Naive thymus-derived CD4-positive, alpha-beta T cell (primary cell): ENCODE results near the gene NUP98. TPM values are rescaled to one million over a fixed set of nuclear protein-coding genes. Genes with fewer than 3 reads are reported as not detected.

Experiments
- ATAC-seq: fragments of 150-1000 bp; cut with Tn5 transposase; 2 replicates; pipeline ENCODE4 v1.10.0; 2021; ENCODE audit warnings: mild to moderate bottlenecking, moderate library complexity
- CTCF ChIA-PET: fragments of 350-600 bp; sonication (Branson Sonifier 250); formaldehyde crosslinking; loops from one replicate; lab custom pipeline; 2021; ENCODE audit warnings: antibody characterized with exemption; lab: Charles Lee
- POLR2A ChIA-PET: fragments of 350-600 bp; sonication (Branson Sonifier 250); formaldehyde crosslinking; loops from one replicate; lab custom pipeline; 2021; ENCODE audit warnings: antibody characterized with exemption, inconsistent platforms; lab: Charles Lee
- DNase-seq, 9 donors: peaks; one replicate each; pipeline versions ENCODE4 v3.0.0 to v3.0.0-alpha.2; 2020 to 2022; ENCODE audit warnings: mixed read lengths in 1 of 9
- H3K27ac ChIP-seq: one replicate; pipeline ENCODE4 v1.7.0; 2013; ENCODE audit warnings: mild to moderate bottlenecking, low read depth, low read length, moderate library complexity
- H3K27me3 ChIP-seq, 2 donors: one replicate each; pipeline ENCODE4 v1.7.0; 2013; ENCODE audit warnings: low read length in 2 of 2, mild to moderate bottlenecking in 2 of 2, moderate library complexity in 2 of 2; ENCODE audit not compliant: control insufficient read depth in 2 of 2, insufficient read depth in 2 of 2
- H3K36me3 ChIP-seq, 3 experiments: 1 replicate in 2 of 3; 2 replicates in 1 of 3; pipeline ENCODE4 v1.7.0; 2013; ENCODE audit warnings: low read length in 3 of 3, mild to moderate bottlenecking in 3 of 3, moderate library complexity in 1 of 3; ENCODE audit not compliant: insufficient read depth in 3 of 3, control insufficient read depth in 2 of 3
- H3K4me1 ChIP-seq, 2 donors: one replicate each; pipeline ENCODE4 v1.7.0; 2013; ENCODE audit warnings: low read length in 2 of 2, mild to moderate bottlenecking in 2 of 2, moderate library complexity in 1 of 2; ENCODE audit not compliant: control insufficient read depth in 2 of 2, insufficient read depth in 2 of 2
- H3K4me3 ChIP-seq: 2 replicates; pipeline ENCODE4 v1.7.0; 2013; ENCODE audit warnings: mild to moderate bottlenecking, low read length
- H3K9me3 ChIP-seq, 3 experiments: 1 replicate in 2 of 3; 2 replicates in 1 of 3; pipeline ENCODE4 v1.7.0; 2013; ENCODE audit warnings: low read length in 3 of 3; ENCODE audit not compliant: control insufficient read depth in 2 of 3
- H3K27ac Mint-ChIP-seq, 9 donors: one replicate each; pipeline ENCODE4 v1.8.0; 2020 to 2022; ENCODE audit warnings: mixed read lengths in 9 of 9, mild to moderate bottlenecking in 8 of 9, moderate library complexity in 5 of 9, inconsistent platforms in 2 of 9
- H3K27me3 Mint-ChIP-seq, 5 donors: one replicate each; pipeline ENCODE4 v1.8.0; 2021 to 2022; ENCODE audit warnings: mixed read lengths in 5 of 5, mild to moderate bottlenecking in 1 of 5
- H3K36me3 Mint-ChIP-seq, 5 donors: one replicate each; pipeline ENCODE4 v1.8.0; 2020 to 2022; ENCODE audit warnings: mixed read lengths in 5 of 5, mild to moderate bottlenecking in 3 of 5, inconsistent platforms in 1 of 5
- H3K4me1 Mint-ChIP-seq, 7 donors: one replicate each; pipeline ENCODE4 v1.8.0; 2020 to 2022; ENCODE audit warnings: mixed read lengths in 7 of 7, mild to moderate bottlenecking in 3 of 7, inconsistent platforms in 1 of 7
- H3K4me3 Mint-ChIP-seq, 10 donors: one replicate each; pipeline ENCODE4 v1.8.0; 2020 to 2022; ENCODE audit warnings: mild to moderate bottlenecking in 10 of 10, mixed read lengths in 10 of 10, moderate library complexity in 6 of 10, inconsistent platforms in 2 of 10
- H3K9me3 Mint-ChIP-seq, 11 donors: one replicate each; pipeline ENCODE4 v1.8.0; 2020 to 2022; ENCODE audit warnings: mixed read lengths in 11 of 11, mild to moderate bottlenecking in 4 of 11, inconsistent platforms in 1 of 11, moderate library complexity in 1 of 11
- intact Hi-C, 2 donors: fragments of 100-400 bp; cut with micrococcal nuclease; formaldehyde crosslinking; loops; one replicate each; pipeline ENCODE4 v1.15.1; 2023
- polyA plus RNA-seq, 2 donors: library from polyadenylated mRNA; unstranded; fragments of 300-500 nt; fragmentation: Illumina TruSeq; gene quantifications; one replicate each; pipeline ENCODE4 v1.2.3, GENCODE V29; 2021
- total RNA-seq, 6 experiments: library from RNA in 5 of 6; stranded (reverse) in 5 of 6; gene quantifications; 1 replicate in 5 of 6; 2 replicates in 1 of 6; pipeline ENCODE4 v1.2.3 and lab custom pipeline; 2021 to 2026

Gene NUP98
- total and polyA plus RNA-seq, 7 experiments from 2014 or later, result 45.0 to 137 (median 104) TPM

GRCh38 chr11:3641701-3642070, 155.7 kb downstream of the NUP98 start, which contains the start of gene ART5:
Gene ART5 (minus strand): TSS chr11:3641992. CDS start chr11:3641862, 130 bp downstream.
- Histone ChIP-seq H3K36me3 (no peaks in the 10 kb centered on the region), H3K9me3 (no peaks in the 10 kb centered on the region), H3K27me3 (peaks cover 0 to 3% of the 10 kb centered on the region in 2 donors), H3K4me3 (peak within 1 kb of the TSS; percentile 57), H3K4me1 (peaks cover 7 to 11% of the 10 kb centered on the region in 2 donors), H3K27ac (no peak within 1 kb of the TSS)
- Mint-ChIP-seq H3K4me1 (peaks cover 5 to 14% (median 8%) of the 10 kb centered on the region in 7 donors), H3K4me3 (peak within 1 kb of the TSS; percentile 63 to 85 (median 82)), H3K27ac (peak within 1 kb of the TSS in 5 of 9 donors; percentile 39 to 79 (median 48)), H3K9me3 (peaks cover 0 to 5% (median 0%) of the 10 kb centered on the region in 11 donors), H3K27me3 (peaks cover 20 to 48% (median 38%) of the 10 kb centered on the region in 5 donors), H3K36me3 (peaks cover 0 to 5% (median 0%) of the 10 kb centered on the region in 5 donors)
- no peak for ATAC-seq
- peak in 1 of 9 donors; percentile 4 for DNase-seq
- CTCF ChIA-PET, result no interaction called here
- intact Hi-C loops, result no loop called here
- POLR2A ChIA-PET, result no interaction called here

- peaks cover 16 to 46% (median 33%) of the 10 kb centered on the region in 5 donors for H3K27me3 Mint-ChIP-seq
- POLR2A ChIA-PET, result no interaction called here
- H3K9me3 Mint-ChIP-seq, result peaks cover 0 to 5% (median 0%) of the 10 kb centered on the region in 11 donors
- Histone ChIP-seq H3K27ac (no peak overlapping the region), H3K9me3 (no peaks in the 10 kb centered on the region), H3K36me3 (no peaks in the 10 kb centered on the region), H3K27me3 (peaks cover 0 to 3% of the 10 kb centered on the region in 2 donors), H3K4me1 (peaks cover 7 to 11% of the 10 kb centered on the region in 2 donors), H3K4me3 (no peak overlapping the region)
- DNase-seq, result no peak
- peak overlapping the region in 4 of 9 donors; percentile 47 to 79 (median 54) for H3K27ac Mint-ChIP-seq
- no peak for ATAC-seq
- H3K4me1 Mint-ChIP-seq, result peaks cover 5 to 14% (median 8%) of the 10 kb centered on the region in 7 donors
- CTCF ChIA-PET, result no interaction called here
- H3K36me3 Mint-ChIP-seq, result peaks cover 0 to 5% (median 0%) of the 10 kb centered on the region in 5 donors
- H3K4me3 Mint-ChIP-seq, result peak overlapping the region; percentile 48 to 85 (median 72)
- intact Hi-C loops, result no loop called here
Observed at GRCh38 chr11:3641191-3641590, 156.2 kb downstream of the NUP98 start.

GRCh38 chr11:3639841-3640240, 157.5 kb downstream of the NUP98 start:
- Mint-ChIP-seq H3K4me3 (peak overlapping the region in 1 of 10 donors; percentile 7), H3K9me3 (peaks cover 0 to 5% (median 0%) of the 10 kb centered on the region in 11 donors), H3K27me3 (peaks cover 7 to 40% (median 22%) of the 10 kb centered on the region in 5 donors), H3K36me3 (peaks cover 0 to 5% (median 0%) of the 10 kb centered on the region in 5 donors), H3K4me1 (peaks cover 5 to 14% (median 8%) of the 10 kb centered on the region in 7 donors), H3K27ac (no peak overlapping the region)
- POLR2A ChIA-PET, result no interaction called here
- CTCF ChIA-PET, result no interaction called here
- H3K9me3 ChIP-seq, result no peaks in the 10 kb centered on the region
- no peak overlapping the region for H3K4me3 ChIP-seq
- H3K4me1 ChIP-seq, result peaks cover 7 to 11% of the 10 kb centered on the region in 2 donors
- H3K27me3 ChIP-seq, result no peaks in the 10 kb centered on the region
- ATAC-seq (no peak), DNase-seq (no peak)
- no peak overlapping the region for H3K27ac ChIP-seq
- intact Hi-C loops, result no loop called here
- H3K36me3 ChIP-seq, result no peaks in the 10 kb centered on the region

- H3K9me3 ChIP-seq, result no peaks in the 10 kb centered on the region
- H3K4me1 ChIP-seq, result peaks cover 7 to 11% of the 10 kb centered on the region in 2 donors
- Mint-ChIP-seq H3K4me1 (peaks cover 5 to 12% (median 8%) of the 10 kb centered on the region in 7 donors), H3K9me3 (peaks cover 0 to 5% (median 0%) of the 10 kb centered on the region in 11 donors), H3K36me3 (no peaks in the 10 kb centered on the region), H3K4me3 (no peak overlapping the region), H3K27me3 (peaks cover 0 to 26% (median 11%) of the 10 kb centered on the region in 5 donors), H3K27ac (peak overlapping the region in 1 of 9 donors; percentile 44)
- no peaks in the 10 kb centered on the region for H3K36me3 ChIP-seq
- ChIA-PET CTCF (no interaction called here), POLR2A (no interaction called here)
- intact Hi-C loops, result no loop called here
- no peaks in the 10 kb centered on the region for H3K27me3 ChIP-seq
- H3K27ac ChIP-seq, result no peak overlapping the region
- no peak overlapping the region for H3K4me3 ChIP-seq
- DNase-seq (no peak), ATAC-seq (no peak)
Observed at GRCh38 chr11:3638513-3638912, 158.8 kb downstream of the NUP98 start.

- H3K4me3 ChIP-seq, result no peak overlapping the region
- H3K4me1 ChIP-seq, result peaks cover 0 to under 1% of the 10 kb centered on the region in 2 donors
- H3K4me3 Mint-ChIP-seq, result no peak overlapping the region
- CTCF ChIA-PET, result no interaction called here
- peaks cover 0 to 5% (median 5%) of the 10 kb centered on the region in 7 donors for H3K4me1 Mint-ChIP-seq
- peaks cover 0 to 3% (median 0%) of the 10 kb centered on the region in 11 donors for H3K9me3 Mint-ChIP-seq
- H3K36me3 ChIP-seq, result no peaks in the 10 kb centered on the region
- H3K36me3 Mint-ChIP-seq, result no peaks in the 10 kb centered on the region
- no peak for DNase-seq
- no peak overlapping the region for H3K27ac ChIP-seq
- no peak overlapping the region for H3K27ac Mint-ChIP-seq
- ATAC-seq, result no peak
- H3K9me3 ChIP-seq, result no peaks in the 10 kb centered on the region
- POLR2A ChIA-PET, result no interaction called here
- intact Hi-C loops, result no loop called here
- peaks cover 0 to 15% (median 10%) of the 10 kb centered on the region in 5 donors for H3K27me3 Mint-ChIP-seq
- no peaks in the 10 kb centered on the region for H3K27me3 ChIP-seq
Observed at GRCh38 chr11:3637201-3637600, 160.2 kb downstream of the NUP98 start.

- CTCF ChIA-PET, result no interaction called here
- Histone ChIP-seq H3K36me3 (no peaks in the 10 kb centered on the region), H3K4me1 (no peaks in the 10 kb centered on the region), H3K27ac (no peak overlapping the region), H3K27me3 (no peaks in the 10 kb centered on the region), H3K9me3 (no peaks in the 10 kb centered on the region), H3K4me3 (no peak overlapping the region)
- POLR2A ChIA-PET, result no interaction called here
- DNase-seq (no peak), ATAC-seq (no peak)
- H3K36me3 Mint-ChIP-seq, result no peaks in the 10 kb centered on the region
- intact Hi-C loops, result no loop called here
- H3K4me3 Mint-ChIP-seq, result no peak overlapping the region
- peaks cover 0 to 2% (median 0%) of the 10 kb centered on the region in 7 donors for H3K4me1 Mint-ChIP-seq
- H3K27ac Mint-ChIP-seq, result no peak overlapping the region
- H3K9me3 Mint-ChIP-seq, result peaks cover 0 to 3% (median 0%) of the 10 kb centered on the region in 11 donors
- peaks cover 0 to 9% (median 5%) of the 10 kb centered on the region in 5 donors for H3K27me3 Mint-ChIP-seq
Observed at GRCh38 chr11:3635641-3636375, 161.5 kb downstream of the NUP98 start.
